Umbilical cord (tissue), 2 donors: ENCODE measurements around the gene CAMK2A. TPM values are rescaled to one million over a fixed set of nuclear protein-coding genes. Genes with fewer than 3 reads are reported as not detected.
A peak's percentile ranks its signal among the peaks of the same experiment; 100 is the strongest.
"Not testable (repeated sequence)": the region's sequence is repeated elsewhere in the genome, so short reads cannot be mapped to it uniquely, and the experiment has no call there.

ENCODE experiments used
- DNase-seq: peaks from one replicate; pipeline ENCODE4 v3.0.0-alpha.2; 2015; ENCODE audit warnings: low spot score
- total RNA-seq: library from RNA; depleted of rRNA; stranded (reverse); fragments of >200 nt; gene quantifications from one replicate; pipeline ENCODE4 v1.2.3, GENCODE V29; 2014; ENCODE audit warnings: low replicate concordance; ENCODE audit not compliant: insufficient read depth

The CAMK2A gene
- total RNA-seq, 1 donor from 2014 or later = 5.8 TPM

DNA sequence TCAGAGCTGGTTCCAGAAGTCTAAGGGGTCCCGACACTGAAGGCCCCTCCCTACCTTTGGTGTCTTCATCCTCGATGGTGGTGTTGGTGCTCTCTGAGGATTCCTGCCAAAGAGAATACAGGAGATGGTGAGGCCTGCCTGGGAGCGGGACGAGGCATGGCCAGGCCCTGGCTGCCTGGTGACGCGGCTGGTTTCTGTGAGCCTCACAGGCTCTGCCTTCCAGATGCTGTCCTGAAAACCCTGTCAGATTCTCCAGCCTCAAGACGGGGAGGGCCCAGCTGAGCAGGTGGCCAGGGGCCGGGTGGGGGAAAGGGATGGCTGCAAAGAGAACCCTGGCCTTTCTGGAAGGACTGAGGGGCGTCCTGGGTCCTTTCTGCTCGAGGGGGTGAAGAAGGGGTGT, 50.9 kb downstream of the CAMK2A start:
- DNase-seq = no peak

DNA sequence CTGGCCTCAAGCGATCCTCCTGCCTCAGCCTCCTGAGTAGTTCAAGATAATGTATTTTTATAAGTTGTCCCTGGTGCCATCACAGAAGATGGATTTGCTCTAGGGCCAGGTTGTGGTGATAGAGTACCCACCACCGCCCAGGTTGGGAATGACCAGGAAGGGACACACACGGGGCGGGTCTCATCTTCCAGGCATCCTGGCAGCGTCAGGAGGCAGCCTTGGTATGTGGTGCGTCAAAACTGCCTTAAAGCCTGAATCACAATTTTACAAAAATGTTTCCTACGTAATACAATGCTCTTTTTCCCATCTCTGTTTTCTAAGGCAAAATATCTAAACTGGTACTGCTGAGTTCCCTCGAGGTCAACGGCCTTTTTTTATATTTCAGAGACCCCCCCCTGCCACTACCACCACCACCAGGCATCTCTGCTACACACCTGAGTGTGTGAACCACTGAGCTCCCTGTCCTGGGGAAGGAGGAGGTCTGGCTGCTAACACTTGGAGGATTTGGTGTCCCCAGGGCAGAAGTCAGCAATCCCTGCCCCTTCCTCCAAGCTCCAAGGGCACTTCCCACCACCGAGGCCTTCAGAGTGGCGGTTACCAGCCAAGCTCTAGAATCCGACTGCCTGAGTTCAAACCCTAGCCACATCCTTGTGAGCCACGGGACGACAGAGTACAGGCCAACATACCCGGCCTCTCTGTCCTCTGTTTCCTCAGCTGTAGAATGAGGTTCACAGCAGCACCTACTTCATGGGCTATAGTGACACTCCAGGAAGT, 52.4 kb downstream of the CAMK2A start:
- no peak for DNase-seq

- no peak for DNase-seq
Measured at GRCh38 chr5:150236313-150236712, 53.3 kb downstream of the CAMK2A start.

GRCh38 chr5:150235500-150235854, 54.1 kb downstream of the CAMK2A start:
- no peak for DNase-seq

- DNase-seq = no peak
Measured at GRCh38 chr5:150234576-150235499, 54.7 kb downstream of the CAMK2A start.

DNA sequence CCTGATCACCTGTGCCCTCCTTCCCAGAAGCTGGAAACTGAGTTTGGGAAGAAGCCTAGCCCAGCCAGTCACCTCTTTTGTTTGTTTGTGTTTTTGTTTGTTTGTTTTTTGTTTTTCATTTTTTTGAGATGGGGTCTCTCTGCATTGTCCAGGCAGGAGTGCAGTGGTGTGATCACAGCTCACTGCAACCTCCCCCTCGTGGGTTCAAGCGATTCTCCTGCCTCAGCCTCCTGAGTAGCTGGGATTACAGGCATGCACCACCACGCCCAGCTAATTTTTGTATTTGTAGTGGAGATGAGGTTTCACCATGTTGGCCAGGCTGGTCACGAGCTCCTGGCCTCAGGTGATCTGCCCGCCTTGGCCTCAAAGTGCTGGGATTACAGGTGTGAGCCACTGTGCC, 55.9 kb downstream of the CAMK2A start:
- DNase-seq = not testable (repeated sequence)

GRCh38 chr5:150230842-150231241, 58.7 kb downstream of the CAMK2A start:
- DNase-seq = no peak

DNA sequence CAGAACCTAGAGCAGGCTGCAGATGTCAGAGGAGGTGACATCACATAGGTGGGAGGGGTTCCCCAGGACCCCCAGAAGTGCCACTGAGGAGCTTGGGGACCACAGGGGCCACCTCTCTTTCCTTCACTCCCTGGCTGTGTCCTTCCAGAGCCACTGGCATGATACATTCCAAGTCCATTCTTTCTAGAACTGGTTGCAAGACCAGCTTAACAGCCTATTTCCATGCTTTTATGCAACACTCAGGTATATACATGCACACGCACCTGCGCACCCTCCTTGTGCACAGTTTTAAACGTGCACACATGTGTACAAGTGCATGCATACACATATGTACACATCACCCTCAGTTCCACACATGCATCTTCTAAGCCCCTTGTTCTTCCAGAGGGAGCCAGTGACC, 60.0 kb downstream of the CAMK2A start:
- no peak for DNase-seq

GRCh38 chr5:150227606-150228273, 61.8 kb downstream of the CAMK2A start:
- no peak for DNase-seq

DNA sequence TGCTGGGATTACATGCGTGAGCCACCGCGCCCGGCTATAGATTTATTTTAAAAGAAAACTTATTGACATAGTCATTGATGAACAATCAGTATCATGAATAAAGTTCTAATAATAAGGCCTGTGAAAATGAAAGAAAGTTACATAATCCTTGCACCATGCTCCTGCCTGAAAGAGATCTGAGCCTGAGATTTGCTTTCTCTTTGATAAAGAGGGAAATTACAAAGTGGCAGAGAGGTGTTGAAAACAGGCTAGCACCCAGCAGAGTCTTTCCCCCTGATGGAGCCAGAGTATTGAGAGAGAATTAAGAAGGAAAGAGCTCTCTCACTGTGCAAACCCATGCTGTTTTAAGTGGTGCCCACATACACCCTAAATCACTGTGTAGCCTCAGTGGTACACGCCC, 62.5 kb downstream of the CAMK2A start:
- no peak for DNase-seq

- no peak for DNase-seq
Measured at GRCh38 chr5:150224483-150225027, 65.0 kb downstream of the CAMK2A start.

GRCh38 chr5:150223474-150223873, 66.1 kb downstream of the CAMK2A start:
- no peak for DNase-seq

GRCh38 chr5:150222906-150223305, 66.7 kb downstream of the CAMK2A start:
- no peak for DNase-seq

DNA sequence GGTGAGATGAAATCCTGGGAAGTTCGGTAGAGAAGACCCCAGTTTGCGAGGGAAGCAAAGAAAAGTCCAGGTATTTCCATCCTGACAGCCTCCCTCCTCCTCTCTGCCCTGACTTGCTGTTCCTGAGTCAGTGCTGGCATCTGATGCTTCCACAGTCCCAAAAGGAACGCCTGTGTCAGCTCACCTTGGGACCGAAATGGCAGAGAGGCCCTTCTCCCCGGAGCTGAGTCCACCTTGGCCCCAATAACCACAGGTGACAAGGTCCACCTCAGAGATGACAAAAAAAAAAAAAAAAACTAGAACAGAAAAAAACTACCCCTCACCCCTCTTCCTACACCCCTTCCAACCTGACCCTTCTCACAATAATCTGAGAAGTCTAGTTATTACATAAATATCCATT, 68.1 kb downstream of the CAMK2A start:
- no peak for DNase-seq

GRCh38 chr5:150219861-150220260, 69.7 kb downstream of the CAMK2A start:
- DNase-seq = no peak

- DNase-seq = no peak
Measured at GRCh38 chr5:150219142-150219541, 70.4 kb downstream of the CAMK2A start.

GRCh38 chr5:150218693-150219035, 70.9 kb downstream of the CAMK2A start:
- DNase-seq = no peak

- DNase-seq = peak; percentile 90
Measured at GRCh38 chr5:150217873-150218692, 71.5 kb downstream of the CAMK2A start.

DNA sequence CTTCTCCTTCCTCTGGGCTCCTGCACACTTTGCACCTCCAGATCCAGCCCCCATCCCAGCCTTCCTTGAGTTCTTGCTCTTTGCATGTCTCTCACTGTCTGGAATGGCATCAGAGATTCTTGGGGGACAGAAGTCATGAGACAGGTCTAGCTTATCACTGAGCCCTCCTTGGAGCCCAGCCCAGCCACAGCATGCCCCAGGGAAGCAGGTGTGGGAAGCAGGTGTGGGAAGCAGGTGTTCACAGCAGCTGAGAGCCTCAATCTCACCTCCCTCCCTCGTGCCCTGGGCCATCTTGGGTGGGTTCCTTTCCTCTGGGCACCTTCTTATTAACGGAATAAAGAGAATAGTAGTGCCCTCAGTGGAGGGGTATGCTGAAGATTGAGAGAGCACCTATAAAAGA, 72.5 kb downstream of the CAMK2A start:
- DNase-seq = no peak

DNA sequence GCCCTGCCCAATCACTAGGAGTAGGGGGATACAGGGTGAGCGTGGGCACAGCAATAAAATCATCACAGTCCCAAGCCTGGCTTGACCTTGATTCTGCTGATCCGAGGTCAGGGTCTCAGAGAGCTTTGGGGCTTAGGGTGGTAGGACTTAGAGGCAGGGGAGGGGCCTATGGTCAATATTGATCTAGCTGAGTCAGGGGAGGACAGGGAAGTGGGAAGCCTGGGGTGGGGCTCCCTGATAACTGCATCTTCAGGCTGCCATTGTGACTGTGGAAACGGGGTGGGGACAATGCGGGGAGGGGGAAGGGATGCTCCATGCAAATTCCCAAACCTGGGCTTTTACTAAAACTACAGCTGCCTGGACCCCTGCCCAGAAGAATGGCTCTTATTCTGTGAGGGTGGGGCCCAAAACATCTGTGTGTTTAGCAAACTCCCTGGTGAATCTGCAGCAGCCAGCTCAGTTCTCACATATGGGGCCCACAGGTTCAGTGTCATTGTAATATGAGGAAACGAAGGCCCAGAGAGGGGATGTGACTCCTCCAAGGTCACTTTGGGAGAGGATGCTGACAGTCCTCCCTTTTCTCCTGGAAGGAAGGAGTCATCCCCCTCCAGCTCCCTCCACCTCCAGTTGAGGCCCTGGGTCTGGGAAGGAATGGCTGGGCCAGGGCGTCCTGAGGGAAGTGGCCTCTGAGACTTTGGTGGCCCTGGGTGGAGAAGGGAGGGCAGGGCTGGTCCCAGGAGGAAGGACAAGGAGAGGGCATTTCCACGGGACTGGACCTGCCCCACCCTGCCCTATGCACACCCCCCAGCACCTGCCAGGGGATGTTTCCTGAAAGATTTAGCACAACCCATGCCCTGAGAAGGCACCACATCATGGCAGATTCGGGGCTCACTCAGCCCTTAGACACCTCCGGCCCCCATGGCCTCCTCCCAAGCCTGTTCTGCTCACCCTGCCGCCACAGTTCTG, 73.3 kb downstream of the CAMK2A start:
- DNase-seq = peak; percentile 38
